ENCODE data around the gene FAAP100.
A peak's percentile ranks its signal among the peaks of the same experiment; 100 is the strongest.

DNA sequence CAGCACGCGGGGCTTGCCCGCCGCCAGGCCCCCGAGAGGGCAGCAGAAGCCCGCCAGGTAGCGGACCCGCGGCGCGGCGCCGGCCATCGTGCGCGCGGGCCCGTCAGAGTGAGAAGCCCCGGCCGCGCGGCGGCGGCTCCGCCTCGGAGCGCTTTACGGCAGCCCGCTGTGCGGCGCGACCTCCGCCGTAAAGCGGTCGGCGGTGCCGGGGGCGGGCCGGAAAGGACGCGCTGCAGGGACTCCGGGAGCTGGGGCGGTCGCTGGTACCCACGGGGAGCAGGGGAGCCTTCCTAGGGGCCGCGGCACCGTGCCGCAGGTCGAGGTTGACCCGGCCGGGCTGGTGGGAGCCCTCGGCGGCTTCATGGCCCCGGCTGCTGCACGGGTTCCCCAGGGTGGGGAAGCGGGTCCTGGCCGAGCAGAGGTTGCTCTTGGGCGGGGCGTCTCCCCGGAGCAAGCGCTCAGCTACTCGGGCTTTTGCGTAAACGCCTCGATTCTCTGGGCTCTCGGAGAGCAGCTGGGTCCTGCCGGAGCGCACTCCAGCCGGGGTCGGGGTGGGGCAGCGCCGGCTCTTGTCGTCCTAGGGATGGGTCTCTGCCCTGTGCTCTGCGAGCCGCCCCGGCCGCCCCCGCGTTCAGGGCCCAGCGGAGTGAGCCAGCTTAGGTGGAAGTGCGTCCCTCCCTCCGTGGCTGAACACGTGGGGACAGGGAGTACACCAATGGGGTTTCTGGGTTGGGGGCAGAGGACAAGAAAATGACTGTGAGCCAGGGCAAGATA is at the start of gene FAAP100:
- TF ChIP-seq, protein P1, sequence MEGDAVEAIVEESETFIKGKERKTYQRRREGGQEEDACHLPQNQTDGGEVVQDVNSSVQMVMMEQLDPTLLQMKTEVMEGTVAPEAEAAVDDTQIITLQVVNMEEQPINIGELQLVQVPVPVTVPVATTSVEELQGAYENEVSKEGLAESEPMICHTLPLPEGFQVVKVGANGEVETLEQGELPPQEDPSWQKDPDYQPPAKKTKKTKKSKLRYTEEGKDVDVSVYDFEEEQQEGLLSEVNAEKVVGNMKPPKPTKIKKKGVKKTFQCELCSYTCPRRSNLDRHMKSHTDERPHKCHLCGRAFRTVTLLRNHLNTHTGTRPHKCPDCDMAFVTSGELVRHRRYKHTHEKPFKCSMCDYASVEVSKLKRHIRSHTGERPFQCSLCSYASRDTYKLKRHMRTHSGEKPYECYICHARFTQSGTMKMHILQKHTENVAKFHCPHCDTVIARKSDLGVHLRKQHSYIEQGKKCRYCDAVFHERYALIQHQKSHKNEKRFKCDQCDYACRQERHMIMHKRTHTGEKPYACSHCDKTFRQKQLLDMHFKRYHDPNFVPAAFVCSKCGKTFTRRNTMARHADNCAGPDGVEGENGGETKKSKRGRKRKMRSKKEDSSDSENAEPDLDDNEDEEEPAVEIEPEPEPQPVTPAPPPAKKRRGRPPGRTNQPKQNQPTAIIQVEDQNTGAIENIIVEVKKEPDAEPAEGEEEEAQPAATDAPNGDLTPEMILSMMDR (IDR thresholded peaks at IDR 0.05), result peak in 1 of 3 donors; percentile 5
- TF ChIP-seq POLR2A (IDR thresholded peaks at IDR 0.05) (peak; percentile 58), EP300 (IDR thresholded peaks at IDR 0.05) (no peak)

Measured in ovary (tissue), 3 donors.